ENCODE measurements around the gene DSEL. TPM values are rescaled to one million over a fixed set of nuclear protein-coding genes. Genes with fewer than 3 reads are reported as not detected.

Gene DSEL
- 10 to 100 TPM; 20.3 to 31.0 (median 23.3) TPM for polyA plus RNA-seq (ENCODE audit: insufficient read length in 3 of 3)
- long read RNA-seq, donor 1, full-length matches to known transcripts = 10 of 10 reads
- long read RNA-seq, donor 1, partial matches to known transcripts = 0 of 10 reads
- long read RNA-seq, donor 1, other reads (novel, unspliced or antisense) = 0 of 10 reads
- long read RNA-seq, donor 2, full-length matches to known transcripts = 5 of 5 reads
- long read RNA-seq, donor 2, partial matches to known transcripts = 0 of 5 reads
- long read RNA-seq, donor 2, other reads (novel, unspliced or antisense) = 0 of 5 reads
- long read RNA-seq, donor 3, full-length matches to known transcripts = 8 of 8 reads
- long read RNA-seq, donor 3, partial matches to known transcripts = 0 of 8 reads
- long read RNA-seq, donor 3, other reads (novel, unspliced or antisense) = 0 of 8 reads
- long read RNA-seq, donor 4, full-length matches to known transcripts = 1 of 1 reads
- long read RNA-seq, donor 4, partial matches to known transcripts = 0 of 1 reads
- long read RNA-seq, donor 4, other reads (novel, unspliced or antisense) = 0 of 1 reads
- long read RNA-seq, donor 5 = 0 reads
- long read RNA-seq, donor 6, full-length matches to known transcripts = 4 of 4 reads
- long read RNA-seq, donor 6, partial matches to known transcripts = 0 of 4 reads
- long read RNA-seq, donor 6, other reads (novel, unspliced or antisense) = 0 of 4 reads
- long read RNA-seq, donor 7, full-length matches to known transcripts = 5 of 5 reads
- long read RNA-seq, donor 7, partial matches to known transcripts = 0 of 5 reads
- long read RNA-seq, donor 7, other reads (novel, unspliced or antisense) = 0 of 5 reads
- long read RNA-seq, donor 8 = 0 reads
- long read RNA-seq, donor 9, full-length matches to known transcripts = 10 of 10 reads
- long read RNA-seq, donor 9, partial matches to known transcripts = 0 of 10 reads
- long read RNA-seq, donor 9, other reads (novel, unspliced or antisense) = 0 of 10 reads
- long read RNA-seq, donor 10, full-length matches to known transcripts = 6 of 6 reads
- long read RNA-seq, donor 10, partial matches to known transcripts = 0 of 6 reads
- long read RNA-seq, donor 10, other reads (novel, unspliced or antisense) = 0 of 6 reads
- long read RNA-seq, donor 11, full-length matches to known transcripts = 7 of 7 reads
- long read RNA-seq, donor 11, partial matches to known transcripts = 0 of 7 reads
- long read RNA-seq, donor 11, other reads (novel, unspliced or antisense) = 0 of 7 reads
- long read RNA-seq, donor 12, full-length matches to known transcripts = 6 of 6 reads
- long read RNA-seq, donor 12, partial matches to known transcripts = 0 of 6 reads
- long read RNA-seq, donor 12, other reads (novel, unspliced or antisense) = 0 of 6 reads
- long read RNA-seq, donor 13 = 0 reads
- long read RNA-seq, donor 14, full-length matches to known transcripts = 11 of 11 reads
- long read RNA-seq, donor 14, partial matches to known transcripts = 0 of 11 reads
- long read RNA-seq, donor 14, other reads (novel, unspliced or antisense) = 0 of 11 reads
- long read RNA-seq, donor 15, full-length matches to known transcripts = 2 of 2 reads
- long read RNA-seq, donor 15, partial matches to known transcripts = 0 of 2 reads
- long read RNA-seq, donor 15, other reads (novel, unspliced or antisense) = 0 of 2 reads
- long read RNA-seq, donor 16, full-length matches to known transcripts = 20 of 20 reads
- long read RNA-seq, donor 16, partial matches to known transcripts = 0 of 20 reads
- long read RNA-seq, donor 16, other reads (novel, unspliced or antisense) = 0 of 20 reads

- peak; percentile 78 to 96 (median 91) for DNase-seq (ENCODE audit: extremely low read depth in 1 of 11, low read depth in 9 of 11, low spot score in 4 of 11)
Observed at GRCh38 chr18:67516539-67517443, at the start of gene DSEL. Gene DSEL, minus strand, starts transcription at chr18:67516720. Its CDS starts 2,112 bp downstream, at chr18:67514608.

- DNase-seq (ENCODE audit: extremely low read depth in 1 of 11, low read depth in 9 of 11, low spot score in 4 of 11) = no peak
Observed at GRCh38 chr18:67553437-67553836, 36.9 kb upstream of the DSEL start.

DNA sequence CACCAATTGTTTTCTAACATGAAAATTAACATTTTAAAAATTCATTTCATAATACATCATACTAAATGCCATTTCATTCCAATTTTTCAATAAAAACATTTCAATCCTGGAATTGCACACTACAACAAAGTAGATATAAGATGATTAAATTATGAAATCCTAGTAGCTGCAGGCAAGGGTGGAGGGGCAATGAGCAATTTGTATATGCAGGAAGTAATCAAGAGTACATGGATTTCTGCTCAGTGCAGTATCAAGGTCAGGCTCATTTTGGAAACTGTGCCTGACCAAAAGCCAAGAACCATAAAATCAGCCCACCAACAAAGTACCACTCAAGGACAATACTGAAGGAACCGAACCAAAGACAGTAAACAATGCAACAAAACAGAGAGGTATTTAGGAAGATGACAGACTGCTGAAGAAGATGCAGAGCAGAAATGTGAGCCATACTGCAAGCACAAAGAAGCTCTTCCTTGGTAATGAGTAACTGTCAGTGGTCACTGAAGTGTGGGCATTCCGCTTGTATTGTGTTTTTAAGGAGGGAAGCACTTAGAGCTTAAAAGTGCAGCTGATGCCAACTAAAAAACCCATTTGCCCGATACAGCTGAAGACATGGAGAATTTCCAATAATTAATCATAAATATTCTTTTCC, 34.5 kb upstream of the DSEL start:
- peak in 4 of 11 donors; percentile 7 to 13 (median 10) for DNase-seq (ENCODE audit: extremely low read depth in 1 of 11, low read depth in 9 of 11, low spot score in 4 of 11)

GRCh38 chr18:67549946-67550345, 33.4 kb upstream of the DSEL start:
- no peak for DNase-seq (ENCODE audit: extremely low read depth in 1 of 11, low read depth in 9 of 11, low spot score in 4 of 11)

DNA sequence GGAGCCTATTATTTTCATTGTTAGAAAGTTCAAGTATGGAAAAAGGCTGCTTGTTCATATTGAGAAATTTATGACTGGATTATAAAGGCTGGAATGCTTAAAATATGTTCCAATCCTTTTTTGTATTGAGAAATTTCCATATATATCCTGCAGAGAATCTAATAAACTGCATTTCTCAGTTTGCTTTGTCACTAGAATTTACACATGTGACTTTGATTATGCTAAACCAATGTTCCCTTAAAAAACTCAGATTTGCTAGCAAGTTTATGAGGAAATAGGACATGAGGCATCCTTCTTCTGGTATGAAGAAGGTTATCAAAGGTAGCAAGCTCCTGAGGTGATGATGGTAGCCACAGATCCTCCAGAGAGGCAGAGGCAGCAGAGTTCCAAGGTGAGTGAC, 29.2 kb upstream of the DSEL start:
- DNase-seq (ENCODE audit: extremely low read depth in 1 of 11, low read depth in 9 of 11, low spot score in 4 of 11) = no peak

DNA sequence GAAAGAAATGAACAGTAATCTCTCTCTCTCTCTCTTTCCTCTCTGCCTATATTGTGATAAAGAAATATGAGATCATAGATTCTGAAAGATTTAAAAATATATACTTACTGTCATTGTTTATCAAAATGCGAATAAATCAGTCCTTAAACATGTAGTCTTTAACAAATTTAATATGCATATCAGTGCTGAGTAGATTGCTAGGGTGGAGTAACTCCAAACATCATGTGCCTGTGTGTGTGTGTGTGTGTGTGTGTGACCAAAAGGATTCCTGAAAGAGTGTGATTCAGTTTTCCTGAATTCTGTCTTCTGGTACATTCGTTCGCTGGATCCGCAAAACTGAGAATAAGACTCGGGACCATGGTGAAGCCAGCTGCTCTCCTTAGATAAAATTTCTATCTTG, 24.0 kb upstream of the DSEL start:
- DNase-seq (ENCODE audit: extremely low read depth in 1 of 11, low read depth in 9 of 11, low spot score in 4 of 11) = no peak

GRCh38 chr18:67531929-67532328, 15.4 kb upstream of the DSEL start:
- no peak for DNase-seq (ENCODE audit: extremely low read depth in 1 of 11, low read depth in 9 of 11, low spot score in 4 of 11)

DNA sequence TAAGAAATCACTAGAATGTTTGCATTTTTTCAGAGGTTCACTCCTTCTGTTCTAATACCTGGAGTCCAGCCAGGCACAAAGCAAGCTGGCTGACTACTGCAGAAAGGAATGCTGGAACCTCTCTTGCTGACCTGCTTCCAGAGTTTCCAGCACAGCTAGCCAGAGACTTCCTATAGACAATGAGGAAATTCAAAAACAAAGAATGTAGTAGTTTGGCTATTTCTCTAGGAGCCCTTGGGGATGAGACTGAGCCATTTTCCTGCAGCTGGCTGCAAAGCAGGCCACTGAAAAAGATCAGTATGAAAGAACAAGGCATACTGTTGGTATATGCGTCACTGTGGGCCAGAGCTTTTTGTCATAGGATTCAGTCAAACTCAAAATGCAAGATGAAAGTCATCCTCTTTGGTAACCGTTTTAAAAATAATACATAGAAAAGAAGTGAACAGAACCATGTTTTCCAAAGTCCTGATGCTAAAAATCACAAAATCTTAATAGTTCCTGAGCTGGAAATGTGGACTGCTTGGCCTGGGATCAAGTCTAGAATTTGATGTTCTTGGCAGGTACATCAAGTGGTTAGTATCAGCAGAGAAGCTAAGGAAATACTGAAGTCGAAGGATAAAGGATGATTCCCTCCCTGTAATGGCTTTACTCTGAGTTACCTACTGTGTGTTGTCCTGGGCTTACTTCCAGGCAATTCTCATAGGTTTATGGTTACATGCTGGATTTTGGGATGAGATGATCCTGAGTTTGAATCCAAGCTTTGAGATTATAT, 9.0 kb upstream of the DSEL start:
- peak in 4 of 11 donors; percentile 21 to 43 (median 37) for DNase-seq (ENCODE audit: extremely low read depth in 1 of 11, low read depth in 9 of 11, low spot score in 4 of 11)

- DNase-seq (ENCODE audit: extremely low read depth in 1 of 11, low read depth in 9 of 11, low spot score in 4 of 11) = no peak
Observed at GRCh38 chr18:67520351-67520921, 3.9 kb upstream of the DSEL start.

DNA sequence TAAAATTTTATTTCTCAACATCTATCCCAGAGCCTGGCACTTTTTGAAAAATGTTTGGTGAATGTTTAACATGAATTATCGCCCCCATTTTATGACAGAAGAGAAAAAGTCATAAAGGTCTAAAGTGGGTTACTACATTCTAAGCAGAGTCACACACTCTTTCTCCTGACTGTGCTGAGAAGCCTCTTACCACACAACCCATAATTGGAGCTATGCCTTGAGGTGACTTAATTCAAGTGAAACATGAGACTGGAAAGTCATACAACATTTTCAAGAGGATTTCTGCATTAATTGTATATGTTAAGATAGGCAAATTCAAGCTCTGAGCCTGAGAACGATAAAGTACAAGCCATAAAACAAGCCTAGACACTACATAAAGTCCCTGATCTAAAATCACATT, 3.1 kb upstream of the DSEL start:
- DNase-seq (ENCODE audit: extremely low read depth in 1 of 11, low read depth in 9 of 11, low spot score in 4 of 11) = no peak

- no peak for DNase-seq (ENCODE audit: extremely low read depth in 1 of 11, low read depth in 9 of 11, low spot score in 4 of 11)
Observed at GRCh38 chr18:67518566-67518965, 2.0 kb upstream of the DSEL start.

DNA sequence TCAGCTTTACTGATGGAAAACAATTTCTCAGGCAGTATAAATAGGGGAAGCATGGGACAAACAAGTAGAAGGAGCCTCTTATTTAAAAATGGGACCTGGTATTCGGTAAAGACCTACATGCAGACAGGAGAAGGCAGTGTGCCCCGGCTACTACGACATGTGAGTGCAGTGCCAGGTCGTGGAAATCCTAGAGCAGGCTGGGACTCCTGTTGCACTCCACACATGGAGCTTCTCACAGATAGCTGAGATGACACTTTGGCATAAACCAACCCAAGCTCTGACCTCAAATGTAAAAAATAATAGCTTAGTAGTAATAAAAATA, 885 bp upstream of the DSEL start:
- peak in 1 of 11 donors; percentile 11 for DNase-seq (ENCODE audit: extremely low read depth in 1 of 11, low read depth in 9 of 11, low spot score in 4 of 11)

DNA sequence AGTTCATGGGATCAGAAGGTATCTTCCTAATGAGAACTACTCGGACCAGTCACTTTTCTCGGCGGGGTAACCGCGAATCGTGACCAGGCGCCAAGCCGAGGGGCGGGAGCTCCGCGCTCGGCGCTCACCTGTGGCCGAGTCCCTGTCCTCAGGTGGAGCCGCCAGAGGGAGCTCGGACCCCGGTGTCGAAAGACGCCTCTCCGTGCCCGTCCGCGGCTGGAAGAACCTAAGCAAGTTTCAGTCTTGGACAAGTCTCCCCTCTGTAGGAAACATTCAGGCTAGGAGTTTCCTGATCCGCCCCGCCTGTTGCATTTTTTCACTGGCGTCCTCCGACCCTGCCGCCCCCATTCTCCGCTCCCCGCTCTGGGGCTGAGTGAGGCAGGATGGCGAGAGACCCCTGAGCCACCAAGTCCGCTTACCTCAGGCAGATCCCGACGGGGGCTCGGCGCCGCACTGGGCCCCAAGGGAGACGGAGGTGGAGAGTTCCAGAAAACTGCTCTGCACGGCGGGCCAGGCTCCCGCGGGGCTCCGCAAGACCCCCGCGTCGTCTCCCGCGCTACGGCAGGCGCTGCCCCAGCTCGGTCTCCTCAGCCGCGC, 480 bp downstream of the DSEL start:
- DNase-seq (ENCODE audit: extremely low read depth in 1 of 11, low read depth in 9 of 11, low spot score in 4 of 11) = peak; percentile 70 to 86 (median 75)

DNA sequence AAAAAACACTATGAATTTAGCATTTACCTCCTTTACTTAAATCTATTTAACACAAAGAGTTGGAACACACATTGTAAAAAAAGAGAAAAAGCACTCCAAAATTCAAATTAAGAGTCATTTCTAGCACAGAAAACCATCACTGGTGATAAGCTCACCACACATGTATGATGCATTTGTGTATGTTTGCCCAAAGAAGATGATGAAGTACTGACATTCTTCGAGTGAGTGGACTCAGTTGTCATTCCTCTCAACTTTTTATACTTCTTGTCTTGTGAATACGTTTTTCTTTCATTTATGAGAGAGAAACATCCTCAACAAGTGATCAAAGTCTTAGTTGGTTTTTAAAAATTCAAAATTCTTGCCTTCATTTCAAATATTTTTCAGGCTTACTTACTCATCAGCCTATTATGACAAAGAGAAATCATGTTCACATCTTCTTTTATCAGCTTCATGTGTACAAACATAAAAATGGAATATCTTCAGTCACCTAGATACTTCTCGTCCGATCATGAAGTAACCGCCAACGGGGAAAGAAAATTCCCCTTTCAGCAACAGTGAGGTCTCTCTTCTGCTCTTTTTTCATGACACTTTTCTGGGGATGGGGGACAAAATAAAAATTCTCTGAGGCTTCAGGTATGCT, 1.5 kb downstream of the DSEL start:
- DNase-seq (ENCODE audit: extremely low read depth in 1 of 11, low read depth in 9 of 11, low spot score in 4 of 11) = no peak

DNA sequence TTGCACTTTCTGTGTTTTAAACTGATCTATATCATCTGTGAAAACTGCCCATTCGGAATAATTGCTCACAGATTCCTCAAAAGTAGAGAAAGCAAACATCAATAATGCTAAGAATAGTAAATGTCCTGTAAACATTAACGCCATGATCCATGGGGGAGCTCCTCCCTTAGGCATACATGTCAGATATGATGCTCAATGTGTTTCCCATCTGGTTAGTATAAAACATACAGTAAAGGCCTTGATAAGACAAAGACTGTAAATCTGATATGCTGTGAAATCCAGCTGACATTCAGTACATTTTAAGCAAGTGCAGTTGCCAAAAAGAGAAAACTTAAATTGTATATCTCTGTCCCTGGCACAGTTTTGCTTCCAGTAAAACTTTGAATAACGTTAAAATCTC, 2.1 kb downstream of the DSEL start:
- DNase-seq (ENCODE audit: extremely low read depth in 1 of 11, low read depth in 9 of 11, low spot score in 4 of 11) = no peak
